Measurements from ENCODE around the gene CXCL16.
"Not testable (repeated sequence)": the region's sequence is repeated elsewhere in the genome, so short reads cannot be mapped to it uniquely, and the experiment has no call there.

Gene CXCL16

DNA sequence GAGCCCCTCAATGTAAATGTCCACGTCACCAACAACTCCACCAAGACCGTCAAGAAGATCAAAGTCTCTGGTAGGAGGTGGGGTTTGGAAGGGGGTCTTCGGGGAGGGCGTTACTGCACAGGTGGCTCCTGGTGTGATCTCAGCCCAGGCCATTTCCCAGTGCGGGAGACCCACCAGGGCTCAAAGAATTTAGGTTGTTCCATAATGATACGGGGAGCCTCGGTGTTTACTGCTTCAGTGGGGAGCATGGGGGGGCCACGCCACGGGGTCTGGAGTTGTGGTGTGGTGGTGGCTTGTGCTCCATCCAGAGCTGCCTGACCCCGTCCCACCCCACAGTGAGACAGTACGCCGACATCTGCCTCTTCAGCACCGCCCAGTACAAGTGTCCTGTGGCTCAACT is 21.5 kb downstream of the CXCL16 start:
- no peaks in the 10 kb centered on the region for H3K27me3 ChIP-seq (replicated peaks; ENCODE audit: insufficient read depth, low read length)
- no peak overlapping the region for H3K4me3 ChIP-seq (ENCODE audit: low read length)
- no peaks in the 10 kb centered on the region for H3K9me3 ChIP-seq (replicated peaks; ENCODE audit: insufficient read depth, low read length)
- H3K79me2 ChIP-seq (ENCODE audit: low read length), result no peaks in the 10 kb centered on the region
- H3F3A ChIP-seq (ENCODE audit: insufficient read depth, low read length), result peaks cover 8% of the 10 kb centered on the region; the same call in 1 of the 2 replicates
- H3K27ac ChIP-seq (ENCODE audit: low read length), result no peak overlapping the region
- H3K36me3 ChIP-seq (replicated peaks; ENCODE audit: insufficient read depth, low read length), result no peaks in the 10 kb centered on the region
- DNase-seq, result no peak
- H3K9ac ChIP-seq (ENCODE audit: low read length), result no peak overlapping the region
- no peaks in the 10 kb centered on the region for H3K9me2 ChIP-seq (replicated peaks; ENCODE audit: insufficient read depth, low read length)
- H4K20me1 ChIP-seq (ENCODE audit: insufficient read depth, low read length), result no peaks in the 10 kb centered on the region
- H2AFZ ChIP-seq (ENCODE audit: low read length), result no peak overlapping the region
- no peak for TF ChIP-seq EZH2 (optimal IDR thresholded peaks at IDR 0.05; ENCODE audit: low read depth, low read length)
- no peak for TF ChIP-seq EZH2phosphoT487 (IDR thresholded peaks at IDR 0.05; ENCODE audit: low read length)
- TF ChIP-seq, protein P1, sequence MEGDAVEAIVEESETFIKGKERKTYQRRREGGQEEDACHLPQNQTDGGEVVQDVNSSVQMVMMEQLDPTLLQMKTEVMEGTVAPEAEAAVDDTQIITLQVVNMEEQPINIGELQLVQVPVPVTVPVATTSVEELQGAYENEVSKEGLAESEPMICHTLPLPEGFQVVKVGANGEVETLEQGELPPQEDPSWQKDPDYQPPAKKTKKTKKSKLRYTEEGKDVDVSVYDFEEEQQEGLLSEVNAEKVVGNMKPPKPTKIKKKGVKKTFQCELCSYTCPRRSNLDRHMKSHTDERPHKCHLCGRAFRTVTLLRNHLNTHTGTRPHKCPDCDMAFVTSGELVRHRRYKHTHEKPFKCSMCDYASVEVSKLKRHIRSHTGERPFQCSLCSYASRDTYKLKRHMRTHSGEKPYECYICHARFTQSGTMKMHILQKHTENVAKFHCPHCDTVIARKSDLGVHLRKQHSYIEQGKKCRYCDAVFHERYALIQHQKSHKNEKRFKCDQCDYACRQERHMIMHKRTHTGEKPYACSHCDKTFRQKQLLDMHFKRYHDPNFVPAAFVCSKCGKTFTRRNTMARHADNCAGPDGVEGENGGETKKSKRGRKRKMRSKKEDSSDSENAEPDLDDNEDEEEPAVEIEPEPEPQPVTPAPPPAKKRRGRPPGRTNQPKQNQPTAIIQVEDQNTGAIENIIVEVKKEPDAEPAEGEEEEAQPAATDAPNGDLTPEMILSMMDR (IDR thresholded peaks at IDR 0.05; ENCODE audit: low read length), result no peak
- peaks cover 13% of the 10 kb centered on the region for H3K4me1 ChIP-seq (ENCODE audit: low read length)
- H3K4me2 ChIP-seq (ENCODE audit: low read depth, low read length), result no peak overlapping the region

DNA sequence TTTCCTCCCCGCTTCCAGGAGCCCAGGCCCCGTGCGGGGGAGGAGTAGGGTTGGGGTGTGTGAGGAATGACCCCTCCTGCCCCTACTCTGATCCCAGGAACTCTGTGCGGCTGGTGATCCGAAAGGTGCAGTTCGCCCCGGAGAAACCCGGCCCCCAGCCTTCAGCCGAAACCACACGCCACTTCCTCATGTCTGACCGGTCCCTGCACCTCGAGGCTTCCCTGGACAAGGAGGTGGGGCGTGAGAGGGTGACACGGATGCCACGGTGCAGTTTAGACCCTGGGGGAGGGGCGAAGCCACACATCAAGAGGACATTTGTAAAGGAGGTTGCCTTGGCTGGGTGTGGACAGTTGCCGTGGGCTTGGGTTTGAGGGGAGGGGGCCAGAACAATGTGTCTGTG is 21.9 kb downstream of the CXCL16 start:
- Histone ChIP-seq H3K36me3 (replicated peaks; ENCODE audit: insufficient read depth, low read length) (no peaks in the 10 kb centered on the region), H3K27me3 (replicated peaks; ENCODE audit: insufficient read depth, low read length) (no peaks in the 10 kb centered on the region), H2AFZ (ENCODE audit: low read length) (no peak overlapping the region), H3F3A (ENCODE audit: insufficient read depth, low read length) (peaks cover 8% of the 10 kb centered on the region; the same call in 1 of the 2 replicates), H3K9me2 (replicated peaks; ENCODE audit: insufficient read depth, low read length) (no peaks in the 10 kb centered on the region), H3K9ac (ENCODE audit: low read length) (no peak overlapping the region), H3K79me2 (ENCODE audit: low read length) (no peaks in the 10 kb centered on the region), H3K4me2 (ENCODE audit: low read depth, low read length) (no peak overlapping the region), H3K27ac (ENCODE audit: low read length) (no peak overlapping the region), H3K9me3 (replicated peaks; ENCODE audit: insufficient read depth, low read length) (no peaks in the 10 kb centered on the region), H3K4me1 (ENCODE audit: low read length) (peaks cover 13% of the 10 kb centered on the region), H3K4me3 (ENCODE audit: low read length) (no peak overlapping the region), H4K20me1 (ENCODE audit: insufficient read depth, low read length) (no peaks in the 10 kb centered on the region)
- DNase-seq, result no peak
- TF ChIP-seq EZH2 (optimal IDR thresholded peaks at IDR 0.05; ENCODE audit: low read depth, low read length) (no peak), EZH2phosphoT487 (IDR thresholded peaks at IDR 0.05; ENCODE audit: low read length) (no peak)
- TF ChIP-seq, protein P1 (IDR thresholded peaks at IDR 0.05; ENCODE audit: low read length), result no peak

DNA sequence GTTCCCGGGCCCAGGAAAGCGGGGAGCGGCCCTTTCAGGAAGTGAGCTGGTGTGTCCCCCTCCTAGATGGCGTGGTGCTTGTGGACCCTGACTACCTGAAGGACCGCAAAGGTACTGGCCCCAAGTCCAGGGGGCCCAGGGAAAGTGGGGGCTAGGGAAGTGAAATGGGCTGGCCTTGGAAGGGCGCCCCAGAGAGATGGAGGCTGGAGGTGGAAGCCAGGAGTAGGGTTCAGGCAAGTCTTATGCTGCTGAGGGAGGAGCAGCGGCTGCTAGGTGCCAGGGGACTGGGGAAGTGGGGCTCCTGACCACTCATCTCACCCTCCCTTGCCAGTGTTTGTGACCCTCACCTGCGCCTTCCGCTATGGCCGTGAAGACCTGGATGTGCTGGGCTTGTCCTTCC is 23.6 kb downstream of the CXCL16 start:
- no peaks in the 10 kb centered on the region for H3K36me3 ChIP-seq (replicated peaks; ENCODE audit: insufficient read depth, low read length)
- no peak overlapping the region for H3K4me3 ChIP-seq (ENCODE audit: low read length)
- no peak overlapping the region for H3K4me2 ChIP-seq (ENCODE audit: low read depth, low read length)
- TF ChIP-seq EZH2phosphoT487 (IDR thresholded peaks at IDR 0.05; ENCODE audit: low read length), result no peak
- H3K9me3 ChIP-seq (replicated peaks; ENCODE audit: insufficient read depth, low read length), result no peaks in the 10 kb centered on the region
- H3K9ac ChIP-seq (ENCODE audit: low read length), result no peak overlapping the region
- no peak overlapping the region for H2AFZ ChIP-seq (ENCODE audit: low read length)
- H3F3A ChIP-seq (ENCODE audit: insufficient read depth, low read length), result peaks cover 3% of the 10 kb centered on the region; the same call in 1 of the 2 replicates
- peaks cover 9% of the 10 kb centered on the region for H3K4me1 ChIP-seq (ENCODE audit: low read length)
- H3K79me2 ChIP-seq (ENCODE audit: low read length), result peaks cover 12% of the 10 kb centered on the region
- no peak overlapping the region for H3K27ac ChIP-seq (ENCODE audit: low read length)
- no peaks in the 10 kb centered on the region for H3K9me2 ChIP-seq (replicated peaks; ENCODE audit: insufficient read depth, low read length)
- H4K20me1 ChIP-seq (ENCODE audit: insufficient read depth, low read length), result no peaks in the 10 kb centered on the region
- DNase-seq, result no peak
- H3K27me3 ChIP-seq (replicated peaks; ENCODE audit: insufficient read depth, low read length), result no peaks in the 10 kb centered on the region

DNA sequence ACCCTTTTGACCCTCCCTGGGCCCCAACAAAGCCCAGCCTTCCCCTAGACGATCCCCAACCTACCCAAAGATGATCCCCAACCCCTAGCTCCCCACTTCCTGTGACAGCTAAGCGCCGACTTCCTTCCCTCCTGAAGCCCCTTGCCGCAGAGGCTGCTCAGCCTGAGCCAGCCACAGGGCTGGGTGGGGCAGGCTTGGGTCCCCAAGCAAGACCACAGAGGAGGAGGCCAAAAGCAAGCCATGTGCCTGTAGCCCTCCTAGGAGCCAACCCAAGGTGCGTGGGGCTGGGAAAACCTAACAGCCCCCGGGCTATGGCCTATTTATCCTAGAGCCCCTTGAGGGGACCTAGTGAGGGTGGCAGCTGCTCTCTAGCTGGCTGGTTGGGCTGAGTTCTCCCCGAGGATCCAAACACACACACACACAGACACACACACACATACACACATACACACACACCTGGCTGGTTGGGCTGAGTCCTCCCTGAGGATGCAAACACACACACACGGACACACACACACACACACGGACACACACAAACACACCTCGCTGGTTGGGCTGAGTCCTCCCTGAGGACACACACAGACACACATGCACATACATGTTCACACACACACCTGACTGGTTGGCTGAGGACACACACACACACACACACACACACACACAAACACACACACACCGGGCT is 24.5 kb downstream of the CXCL16 start:
- Histone ChIP-seq H3K9me2 (replicated peaks; ENCODE audit: insufficient read depth, low read length) (no peaks in the 10 kb centered on the region), H2AFZ (ENCODE audit: low read length) (no peak overlapping the region), H3K4me1 (ENCODE audit: low read length) (peaks cover 7% of the 10 kb centered on the region; the same call in 1 of the 2 replicates), H3K4me3 (ENCODE audit: low read length) (no peak overlapping the region), H3F3A (ENCODE audit: insufficient read depth, low read length) (no peaks in the 10 kb centered on the region), H3K27ac (ENCODE audit: low read length) (no peak overlapping the region), H3K36me3 (replicated peaks; ENCODE audit: insufficient read depth, low read length) (no peaks in the 10 kb centered on the region), H3K79me2 (ENCODE audit: low read length) (peaks cover 14% of the 10 kb centered on the region), H4K20me1 (ENCODE audit: insufficient read depth, low read length) (no peaks in the 10 kb centered on the region), H3K27me3 (replicated peaks; ENCODE audit: insufficient read depth, low read length) (no peaks in the 10 kb centered on the region), H3K9ac (ENCODE audit: low read length) (no peak overlapping the region), H3K9me3 (replicated peaks; ENCODE audit: insufficient read depth, low read length) (no peaks in the 10 kb centered on the region), H3K4me2 (ENCODE audit: low read depth, low read length) (no peak overlapping the region)
- TF ChIP-seq EZH2 (optimal IDR thresholded peaks at IDR 0.05; ENCODE audit: low read depth, low read length), result no peak
- TF ChIP-seq, protein P1 (IDR thresholded peaks at IDR 0.05; ENCODE audit: low read length), result no peak
- no peak for TF ChIP-seq EZH2phosphoT487 (IDR thresholded peaks at IDR 0.05; ENCODE audit: low read length)
- no peak for DNase-seq

DNA sequence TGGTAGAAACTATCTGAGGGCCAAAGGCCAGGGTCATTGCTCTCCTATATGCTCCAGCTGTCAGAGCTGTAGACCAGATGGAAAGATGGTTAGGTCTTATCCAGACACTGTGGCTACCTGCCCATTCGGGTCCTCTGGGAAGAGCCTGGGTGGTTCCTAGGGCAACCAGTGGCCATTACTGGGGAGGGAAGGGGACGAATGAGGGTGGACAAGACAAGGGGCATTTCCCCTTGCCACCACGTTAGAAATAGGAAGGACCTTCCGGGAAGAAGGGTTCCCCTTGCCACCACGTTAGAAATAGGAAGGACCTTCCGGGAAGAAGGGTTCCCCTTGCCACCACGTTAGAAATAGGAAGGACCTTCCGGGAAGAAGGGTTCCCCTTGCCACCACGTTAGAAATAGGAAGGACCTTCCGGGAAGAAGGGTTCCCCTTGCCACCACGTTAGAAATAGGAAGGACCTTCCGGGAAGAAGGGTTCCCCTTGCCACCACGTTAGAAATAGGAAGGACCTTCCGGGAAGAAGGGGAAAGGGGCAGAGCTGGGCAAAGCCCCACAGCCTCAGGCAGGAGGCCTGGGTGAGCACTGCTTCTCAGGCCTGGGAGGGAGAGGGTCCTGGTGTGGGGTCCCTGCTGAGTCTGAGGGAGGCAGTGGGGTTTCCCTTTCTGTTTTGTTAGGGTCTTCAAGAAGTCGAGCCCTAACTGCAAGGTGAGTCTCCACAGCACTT is 25.2 kb downstream of the CXCL16 start:
- not testable (repeated sequence) for H3K4me3 ChIP-seq (ENCODE audit: low read length); H3F3A ChIP-seq (ENCODE audit: insufficient read depth, low read length); DNase-seq; H3K9me3 ChIP-seq (replicated peaks; ENCODE audit: insufficient read depth, low read length); H3K9ac ChIP-seq (ENCODE audit: low read length); H3K27me3 ChIP-seq (replicated peaks; ENCODE audit: insufficient read depth, low read length); H3K36me3 ChIP-seq (replicated peaks; ENCODE audit: insufficient read depth, low read length); H4K20me1 ChIP-seq (ENCODE audit: insufficient read depth, low read length); H3K4me1 ChIP-seq (ENCODE audit: low read length); H3K9me2 ChIP-seq (replicated peaks; ENCODE audit: insufficient read depth, low read length); H3K27ac ChIP-seq (ENCODE audit: low read length); H2AFZ ChIP-seq (ENCODE audit: low read length); H3K4me2 ChIP-seq (ENCODE audit: low read depth, low read length)
- peaks cover 14% of the 10 kb centered on the region for H3K79me2 ChIP-seq (ENCODE audit: low read length)
